HL-60 (cell line): ENCODE results near the gene C12orf50.

Experiments used
- DNase-seq, 2 experiments: peaks; one replicate each; pipeline ENCODE4 v3.0.0-alpha.2; 2010 to 2020; ENCODE audit warnings: low read depth in 1 of 2, low spot score in 1 of 2
- H3K27ac ChIP-seq: fragments of 250-450 bp; sonication (Bioruptor Pico); replicated peaks from 2 replicates; pipeline ENCODE4 v1.5.1; 2020; ENCODE audit warnings: mild to moderate bottlenecking, moderate library complexity
- H3K27me3 ChIP-seq: fragments of 250-450 bp; sonication (Bioruptor Pico); 2 replicates; pipeline ENCODE4 v1.5.1; 2021; ENCODE audit warnings: mild to moderate bottlenecking, moderate library complexity; ENCODE audit not compliant: insufficient read depth, poor library complexity, severe bottlenecking
- H3K4me3 ChIP-seq: replicated peaks from 2 replicates; pipeline ENCODE4 v1.5.1; 2011; ENCODE audit warnings: mild to moderate bottlenecking, control low read depth, low read length; ENCODE audit not compliant: insufficient read depth
- GABPA ChIP-seq: IDR thresholded peaks from 2 replicates; pipeline ENCODE4 v1.6.1; 2012; ENCODE audit warnings: low read depth
- POLR2AphosphoS5 ChIP-seq: IDR thresholded peaks from 2 replicates; pipeline ENCODE4 v1.6.1; 2012; ENCODE audit warnings: low read depth
- SPI1 ChIP-seq: IDR thresholded peaks from 2 replicates; pipeline ENCODE4 v1.6.1; 2012; ENCODE audit warnings: low read depth, mild to moderate bottlenecking, borderline replicate concordance
- TF ChIP-seq, protein P1 (sequence below): IDR thresholded peaks from one replicate; pipeline ENCODE4 v1.5.1; 2011; ENCODE audit warnings: low read length, control low read depth, inconsistent platforms; ENCODE audit not compliant: insufficient read depth
- TF ChIP-seq, protein P2 (sequence below): IDR thresholded peaks from 2 replicates; pipeline ENCODE4 v1.6.1; 2012; ENCODE audit warnings: low read depth; ENCODE audit not compliant: insufficient replicate concordance

Gene C12orf50

DNA sequence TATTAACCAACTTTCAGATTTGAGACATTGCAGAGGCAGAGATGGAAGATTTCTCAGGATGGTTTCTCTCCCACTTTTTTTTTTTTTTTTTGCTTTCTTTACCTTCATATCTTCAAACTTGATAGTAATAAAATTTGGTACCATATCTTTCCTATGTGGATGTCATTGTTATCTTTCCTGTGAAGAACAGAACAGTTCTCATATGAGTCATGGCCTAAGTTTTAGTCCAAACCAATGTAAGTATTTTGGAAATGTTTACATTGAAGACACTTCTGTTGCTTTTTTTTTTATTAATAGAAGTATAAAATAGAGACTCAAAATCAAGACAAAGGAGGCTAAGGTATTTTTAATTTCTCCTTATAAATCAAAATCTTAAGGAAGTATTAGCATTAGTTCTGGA lies 95.2 kb downstream of the C12orf50 start:
- H3K27ac ChIP-seq: no peak overlapping the region
- H3K27me3 ChIP-seq: no peaks in the 10 kb centered on the region
- no peak for TF ChIP-seq GABPA
- TF ChIP-seq, protein P1, sequence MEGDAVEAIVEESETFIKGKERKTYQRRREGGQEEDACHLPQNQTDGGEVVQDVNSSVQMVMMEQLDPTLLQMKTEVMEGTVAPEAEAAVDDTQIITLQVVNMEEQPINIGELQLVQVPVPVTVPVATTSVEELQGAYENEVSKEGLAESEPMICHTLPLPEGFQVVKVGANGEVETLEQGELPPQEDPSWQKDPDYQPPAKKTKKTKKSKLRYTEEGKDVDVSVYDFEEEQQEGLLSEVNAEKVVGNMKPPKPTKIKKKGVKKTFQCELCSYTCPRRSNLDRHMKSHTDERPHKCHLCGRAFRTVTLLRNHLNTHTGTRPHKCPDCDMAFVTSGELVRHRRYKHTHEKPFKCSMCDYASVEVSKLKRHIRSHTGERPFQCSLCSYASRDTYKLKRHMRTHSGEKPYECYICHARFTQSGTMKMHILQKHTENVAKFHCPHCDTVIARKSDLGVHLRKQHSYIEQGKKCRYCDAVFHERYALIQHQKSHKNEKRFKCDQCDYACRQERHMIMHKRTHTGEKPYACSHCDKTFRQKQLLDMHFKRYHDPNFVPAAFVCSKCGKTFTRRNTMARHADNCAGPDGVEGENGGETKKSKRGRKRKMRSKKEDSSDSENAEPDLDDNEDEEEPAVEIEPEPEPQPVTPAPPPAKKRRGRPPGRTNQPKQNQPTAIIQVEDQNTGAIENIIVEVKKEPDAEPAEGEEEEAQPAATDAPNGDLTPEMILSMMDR: no peak
- TF ChIP-seq, protein P2, sequence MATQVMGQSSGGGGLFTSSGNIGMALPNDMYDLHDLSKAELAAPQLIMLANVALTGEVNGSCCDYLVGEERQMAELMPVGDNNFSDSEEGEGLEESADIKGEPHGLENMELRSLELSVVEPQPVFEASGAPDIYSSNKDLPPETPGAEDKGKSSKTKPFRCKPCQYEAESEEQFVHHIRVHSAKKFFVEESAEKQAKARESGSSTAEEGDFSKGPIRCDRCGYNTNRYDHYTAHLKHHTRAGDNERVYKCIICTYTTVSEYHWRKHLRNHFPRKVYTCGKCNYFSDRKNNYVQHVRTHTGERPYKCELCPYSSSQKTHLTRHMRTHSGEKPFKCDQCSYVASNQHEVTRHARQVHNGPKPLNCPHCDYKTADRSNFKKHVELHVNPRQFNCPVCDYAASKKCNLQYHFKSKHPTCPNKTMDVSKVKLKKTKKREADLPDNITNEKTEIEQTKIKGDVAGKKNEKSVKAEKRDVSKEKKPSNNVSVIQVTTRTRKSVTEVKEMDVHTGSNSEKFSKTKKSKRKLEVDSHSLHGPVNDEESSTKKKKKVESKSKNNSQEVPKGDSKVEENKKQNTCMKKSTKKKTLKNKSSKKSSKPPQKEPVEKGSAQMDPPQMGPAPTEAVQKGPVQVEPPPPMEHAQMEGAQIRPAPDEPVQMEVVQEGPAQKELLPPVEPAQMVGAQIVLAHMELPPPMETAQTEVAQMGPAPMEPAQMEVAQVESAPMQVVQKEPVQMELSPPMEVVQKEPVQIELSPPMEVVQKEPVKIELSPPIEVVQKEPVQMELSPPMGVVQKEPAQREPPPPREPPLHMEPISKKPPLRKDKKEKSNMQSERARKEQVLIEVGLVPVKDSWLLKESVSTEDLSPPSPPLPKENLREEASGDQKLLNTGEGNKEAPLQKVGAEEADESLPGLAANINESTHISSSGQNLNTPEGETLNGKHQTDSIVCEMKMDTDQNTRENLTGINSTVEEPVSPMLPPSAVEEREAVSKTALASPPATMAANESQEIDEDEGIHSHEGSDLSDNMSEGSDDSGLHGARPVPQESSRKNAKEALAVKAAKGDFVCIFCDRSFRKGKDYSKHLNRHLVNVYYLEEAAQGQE: no peak
- H3K4me3 ChIP-seq: no peak overlapping the region
- no peak for DNase-seq

DNA sequence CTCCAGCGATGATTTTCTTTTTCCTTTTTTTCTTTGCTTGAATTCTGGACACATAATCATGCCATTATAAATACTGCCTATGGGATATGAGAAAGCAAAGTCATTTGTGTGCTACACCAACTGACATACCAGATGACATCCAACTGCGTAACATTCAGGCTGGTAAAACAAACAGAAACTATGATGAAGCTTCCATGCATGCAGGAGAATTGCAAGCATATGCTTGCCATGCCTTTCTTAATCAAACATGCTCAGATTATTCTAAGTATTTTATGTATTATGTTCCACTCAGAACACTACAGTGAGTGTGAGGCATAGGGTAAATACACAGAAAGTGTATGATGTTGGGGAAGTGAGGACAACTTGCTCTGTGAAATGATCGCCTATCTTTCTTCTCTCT lies 97.4 kb downstream of the C12orf50 start:
- no peak overlapping the region for H3K27ac ChIP-seq
- TF ChIP-seq GABPA (no peak), POLR2AphosphoS5 (no peak), SPI1 (no peak)
- TF ChIP-seq, protein P1: no peak
- TF ChIP-seq, protein P2: no peak
- no peaks in the 10 kb centered on the region for H3K27me3 ChIP-seq
- DNase-seq: no peak
- no peak overlapping the region for H3K4me3 ChIP-seq

DNA sequence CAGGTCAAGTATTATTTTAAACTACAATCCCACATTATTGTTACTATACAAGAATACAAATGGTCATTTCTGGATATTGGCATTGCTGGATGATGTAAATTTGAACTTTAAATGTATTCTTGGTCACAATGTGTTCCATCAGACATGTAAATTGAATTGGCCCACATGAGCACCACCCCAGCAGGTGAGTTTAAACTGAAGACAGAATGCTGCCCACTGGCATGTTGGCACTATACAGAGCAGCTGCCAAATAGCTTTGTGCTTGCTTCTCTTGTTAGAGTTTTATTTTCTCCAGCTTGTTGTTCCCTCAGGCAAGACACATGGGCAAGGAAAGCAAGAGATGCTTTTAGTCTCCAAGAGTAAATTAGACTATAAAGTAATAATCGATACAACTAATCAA lies 98.6 kb downstream of the C12orf50 start:
- no peak overlapping the region for H3K4me3 ChIP-seq
- no peak for DNase-seq
- no peak overlapping the region for H3K27ac ChIP-seq
- H3K27me3 ChIP-seq: no peaks in the 10 kb centered on the region
- TF ChIP-seq, protein P2: no peak
- TF ChIP-seq SPI1 (no peak), GABPA (no peak), POLR2AphosphoS5 (no peak)
- TF ChIP-seq, protein P1: no peak
